KMS-11 (cell line): ENCODE data around the gene COL6A2.

Experiments used
- H2AFZ ChIP-seq: fragments of 200-600 bp; sonication (generic); 2 replicates; pipeline ENCODE4 v1.6.1; 2016; ENCODE audit warnings: antibody characterized with exemption, mixed run types, low read depth
- H3K27ac ChIP-seq: fragments of 200-600 bp; sonication (generic); 2 replicates; pipeline ENCODE4 v1.6.1; 2016; ENCODE audit warnings: mild to moderate bottlenecking, mixed run types
- H3K27me3 ChIP-seq: fragments of 200-600 bp; sonication (generic); 2 replicates; pipeline ENCODE4 v1.6.1; 2017; ENCODE audit warnings: mild to moderate bottlenecking, low read depth, mixed run types, moderate library complexity; ENCODE audit not compliant: insufficient read depth
- H3K36me3 ChIP-seq: fragments of 200-600 bp; sonication (generic); 2 replicates; pipeline ENCODE4 v1.6.1; 2017; ENCODE audit warnings: mild to moderate bottlenecking, mixed run types; ENCODE audit not compliant: insufficient read depth
- H3K4me1 ChIP-seq: fragments of 200-600 bp; sonication (generic); 2 replicates; pipeline ENCODE4 v1.6.1; 2016; ENCODE audit warnings: mild to moderate bottlenecking, low read depth, mixed run types; ENCODE audit not compliant: poor library complexity, severe bottlenecking
- H3K4me2 ChIP-seq: fragments of 200-600 bp; sonication (generic); 2 replicates; pipeline ENCODE4 v1.7.0; 2016; ENCODE audit warnings: mild to moderate bottlenecking, mixed run types
- H3K4me3 ChIP-seq: fragments of 200-600 bp; sonication (generic); IDR thresholded peaks from 2 replicates; pipeline ENCODE4 v1.6.1; 2017; ENCODE audit warnings: low read depth, low read length, mixed read lengths; ENCODE audit not compliant: insufficient read depth
- H3K79me2 ChIP-seq: fragments of 200-600 bp; sonication (generic); 2 replicates; pipeline ENCODE4 v1.6.1; 2016; ENCODE audit warnings: low read depth, mixed run types; ENCODE audit not compliant: insufficient read depth
- H3K9ac ChIP-seq: fragments of 200-600 bp; sonication (generic); 2 replicates; pipeline ENCODE4 v1.6.1; 2016; ENCODE audit warnings: mild to moderate bottlenecking, mixed run types
- H4K20me1 ChIP-seq: fragments of 200-600 bp; sonication (generic); 2 replicates; pipeline ENCODE4 v1.6.1; 2016; ENCODE audit warnings: mild to moderate bottlenecking, mixed run types; ENCODE audit not compliant: insufficient read depth
- TF ChIP-seq, protein P1 (sequence below): fragments of 200-600 bp; sonication (generic); conservative IDR thresholded peaks from 2 replicates; pipeline ENCODE4 v1.6.1; 2017; ENCODE audit warnings: low read depth, mild to moderate bottlenecking, antibody characterized with exemption, low read length, moderate library complexity, mixed read lengths

The COL6A2 gene

GRCh38 chr21:46099476-46099875 is 1.6 kb downstream of the COL6A2 start:
- Histone ChIP-seq H3K4me2 (no peak overlapping the region), H3K27me3 (peaks cover 47% of the 10 kb centered on the region; the same call in 1 of the 2 replicates), H3K27ac (no peak overlapping the region), H3K79me2 (no peaks in the 10 kb centered on the region), H3K4me1 (no peaks in the 10 kb centered on the region), H3K4me3 (no peak overlapping the region), H3K36me3 (no peaks in the 10 kb centered on the region), H4K20me1 (no peaks in the 10 kb centered on the region), H3K9ac (no peak overlapping the region), H2AFZ (no peak overlapping the region)
- TF ChIP-seq, protein P1, sequence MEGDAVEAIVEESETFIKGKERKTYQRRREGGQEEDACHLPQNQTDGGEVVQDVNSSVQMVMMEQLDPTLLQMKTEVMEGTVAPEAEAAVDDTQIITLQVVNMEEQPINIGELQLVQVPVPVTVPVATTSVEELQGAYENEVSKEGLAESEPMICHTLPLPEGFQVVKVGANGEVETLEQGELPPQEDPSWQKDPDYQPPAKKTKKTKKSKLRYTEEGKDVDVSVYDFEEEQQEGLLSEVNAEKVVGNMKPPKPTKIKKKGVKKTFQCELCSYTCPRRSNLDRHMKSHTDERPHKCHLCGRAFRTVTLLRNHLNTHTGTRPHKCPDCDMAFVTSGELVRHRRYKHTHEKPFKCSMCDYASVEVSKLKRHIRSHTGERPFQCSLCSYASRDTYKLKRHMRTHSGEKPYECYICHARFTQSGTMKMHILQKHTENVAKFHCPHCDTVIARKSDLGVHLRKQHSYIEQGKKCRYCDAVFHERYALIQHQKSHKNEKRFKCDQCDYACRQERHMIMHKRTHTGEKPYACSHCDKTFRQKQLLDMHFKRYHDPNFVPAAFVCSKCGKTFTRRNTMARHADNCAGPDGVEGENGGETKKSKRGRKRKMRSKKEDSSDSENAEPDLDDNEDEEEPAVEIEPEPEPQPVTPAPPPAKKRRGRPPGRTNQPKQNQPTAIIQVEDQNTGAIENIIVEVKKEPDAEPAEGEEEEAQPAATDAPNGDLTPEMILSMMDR: no peak

- TF ChIP-seq, protein P1: no peak
- H3K9ac ChIP-seq: no peak overlapping the region
- no peaks in the 10 kb centered on the region for H3K79me2 ChIP-seq
- H3K4me1 ChIP-seq: no peaks in the 10 kb centered on the region
- H3K4me3 ChIP-seq: no peak overlapping the region
- no peak overlapping the region for H3K4me2 ChIP-seq
- H4K20me1 ChIP-seq: no peaks in the 10 kb centered on the region
- no peak overlapping the region for H2AFZ ChIP-seq
- H3K27me3 ChIP-seq: peaks cover 44% of the 10 kb centered on the region; the same call in 1 of the 2 replicates
- H3K36me3 ChIP-seq: no peaks in the 10 kb centered on the region
- no peak overlapping the region for H3K27ac ChIP-seq
Measured at GRCh38 chr21:46100020-46100419, 2.1 kb downstream of the COL6A2 start.

- Histone ChIP-seq H3K27me3 (peaks cover 45% of the 10 kb centered on the region; the same call in 1 of the 2 replicates), H3K27ac (no peak overlapping the region), H4K20me1 (no peaks in the 10 kb centered on the region), H3K4me1 (no peaks in the 10 kb centered on the region), H2AFZ (no peak overlapping the region), H3K79me2 (no peaks in the 10 kb centered on the region), H3K4me2 (no peak overlapping the region), H3K36me3 (no peaks in the 10 kb centered on the region), H3K4me3 (no peak overlapping the region), H3K9ac (no peak overlapping the region)
- TF ChIP-seq, protein P1: no peak
Measured at GRCh38 chr21:46100426-46100825, 2.5 kb downstream of the COL6A2 start.

DNA sequence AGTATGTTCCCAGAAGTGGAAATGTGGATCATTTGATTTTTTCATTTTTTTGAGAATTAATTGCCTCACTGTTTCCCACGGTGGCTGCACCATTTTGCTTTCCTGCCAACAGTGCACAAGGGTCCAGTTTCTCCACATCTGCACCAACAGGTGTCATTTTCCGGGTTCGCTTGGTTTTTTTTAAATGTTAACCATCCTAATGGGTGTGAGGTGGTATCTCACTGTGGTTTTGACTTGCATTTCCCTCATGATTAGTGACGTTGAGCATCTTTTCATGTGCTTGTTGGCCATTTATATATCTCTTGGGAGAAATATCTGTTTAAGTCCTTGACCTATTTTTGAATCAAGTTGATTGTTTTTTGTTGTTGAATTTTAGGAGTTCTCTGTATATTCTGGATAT is 3.0 kb downstream of the COL6A2 start:
- peaks cover 42% of the 10 kb centered on the region; the same call in 1 of the 2 replicates for H3K27me3 ChIP-seq
- H3K36me3 ChIP-seq: no peaks in the 10 kb centered on the region
- H3K79me2 ChIP-seq: no peaks in the 10 kb centered on the region

More for the DNA sequence above, 3.0 kb downstream of the COL6A2 start:
- H3K9ac ChIP-seq: no peak overlapping the region
- TF ChIP-seq, protein P1: no peak
- no peak overlapping the region for H3K27ac ChIP-seq
- H4K20me1 ChIP-seq: no peaks in the 10 kb centered on the region
- H3K4me2 ChIP-seq: no peak overlapping the region
- H3K4me1 ChIP-seq: no peaks in the 10 kb centered on the region
- H2AFZ ChIP-seq: no peak overlapping the region
- no peak overlapping the region for H3K4me3 ChIP-seq
